CD14-positive monocyte (primary cell): ENCODE results near the gene PLAC1. TPM values are rescaled to one million over a fixed set of nuclear protein-coding genes. Genes with fewer than 3 reads are reported as not detected.

ENCODE experiments used
- DNase-seq, 3 donors: peaks; one replicate each; pipeline ENCODE4 v3.0.0-alpha.2; 2011 to 2022
- H2AFZ ChIP-seq: 2 replicates; pipeline ENCODE4 v1.6.0; 2012; ENCODE audit warnings: mild to moderate bottlenecking, low read depth, low read length, inconsistent platforms; ENCODE audit not compliant: insufficient read depth, poor library complexity, severe bottlenecking
- H3K27ac ChIP-seq, 2 donors: 1 replicate in 1 of 2; 2 replicates in 1 of 2; pipeline ENCODE4 v1.5.1; 2012 to 2013; ENCODE audit warnings: low read length in 2 of 2, control low read depth in 1 of 2, inconsistent platforms in 1 of 2, low read depth in 1 of 2, mild to moderate bottlenecking in 1 of 2
- H3K27me3 ChIP-seq, 2 donors: one replicate each; pipeline versions ENCODE4 v1.6.0 to v1.6.1; 2011 to 2013; ENCODE audit warnings: low read length in 2 of 2; ENCODE audit not compliant: control insufficient read depth in 2 of 2, insufficient read depth in 2 of 2
- H3K36me3 ChIP-seq, 2 donors: replicated peaks in 1 of 2; 1 replicate in 1 of 2; 2 replicates in 1 of 2; pipeline versions ENCODE4 v1.5.1 to v1.6.1; 2012 to 2013; ENCODE audit warnings: low read length in 2 of 2, control low read depth in 1 of 2, inconsistent platforms in 1 of 2, mild to moderate bottlenecking in 1 of 2; ENCODE audit not compliant: insufficient read depth in 2 of 2, control insufficient read depth in 1 of 2
- H3K4me1 ChIP-seq, 2 donors: 1 replicate in 1 of 2; 2 replicates in 1 of 2; pipeline versions ENCODE4 v1.5.1 to v1.6.1; 2012 to 2013; ENCODE audit warnings: low read length in 2 of 2, control low read depth in 1 of 2, inconsistent platforms in 1 of 2, mild to moderate bottlenecking in 1 of 2, moderate library complexity in 1 of 2; ENCODE audit not compliant: insufficient read depth in 2 of 2, control insufficient read depth in 1 of 2
- H3K4me2 ChIP-seq: replicated peaks from 2 replicates; pipeline ENCODE3; 2012; ENCODE audit warnings: low read length, moderate library complexity, mild to moderate bottlenecking; ENCODE audit not compliant: poor library complexity, severe bottlenecking; ENCODE audit errors: extremely low read depth
- H3K4me3 ChIP-seq, 3 experiments: fragments of 200-600 bp in 1 of 3; sonication (generic) in 1 of 3; replicated peaks in 1 of 3; 1 replicate in 2 of 3; 2 replicates in 1 of 3; pipeline ENCODE4 v1.5.1; 2011 to 2013; ENCODE audit warnings: low read length in 3 of 3, mild to moderate bottlenecking in 3 of 3, control low read depth in 2 of 3, low read depth in 2 of 3, inconsistent platforms in 1 of 3, moderate library complexity in 1 of 3
- H3K79me2 ChIP-seq: 2 replicates; pipeline ENCODE4 v1.6.0; 2012; ENCODE audit warnings: mild to moderate bottlenecking, control low read depth, inconsistent platforms, low read length, moderate library complexity; ENCODE audit not compliant: insufficient read depth
- H3K9ac ChIP-seq: 2 replicates; pipeline ENCODE4 v1.6.0; 2017; ENCODE audit warnings: low read length, mild to moderate bottlenecking; ENCODE audit not compliant: insufficient read depth, poor library complexity, severe bottlenecking
- H3K9me3 ChIP-seq, 2 donors: replicated peaks in 1 of 2; 1 replicate in 1 of 2; 2 replicates in 1 of 2; pipeline versions ENCODE4 v1.5.1 to v1.6.1; 2012 to 2013; ENCODE audit warnings: low read length in 2 of 2, control low read depth in 1 of 2; ENCODE audit not compliant: control insufficient read depth in 1 of 2, insufficient read depth in 1 of 2
- H4K20me1 ChIP-seq: 2 replicates; pipeline ENCODE4 v1.6.0; 2012; ENCODE audit warnings: mild to moderate bottlenecking, low read length, control low read depth, moderate library complexity; ENCODE audit not compliant: insufficient read depth
- H3K27ac Mint-ChIP-seq, 7 donors: one replicate each; pipeline ENCODE4 v1.8.0; 2020; ENCODE audit warnings: mild to moderate bottlenecking in 7 of 7, mixed read lengths in 7 of 7, moderate library complexity in 6 of 7, inconsistent platforms in 2 of 7
- H3K27me3 Mint-ChIP-seq, 3 donors: one replicate each; pipeline ENCODE4 v1.8.0; 2021 to 2022; ENCODE audit warnings: low read depth in 3 of 3, mild to moderate bottlenecking in 3 of 3, mixed read lengths in 3 of 3, moderate library complexity in 3 of 3, inconsistent platforms in 1 of 3
- H3K36me3 Mint-ChIP-seq, 2 donors: one replicate each; pipeline ENCODE4 v1.8.0; 2020; ENCODE audit warnings: mixed read lengths in 2 of 2, inconsistent platforms in 1 of 2, mild to moderate bottlenecking in 1 of 2
- H3K4me1 Mint-ChIP-seq: one replicate; pipeline ENCODE4 v1.8.0; 2020; ENCODE audit warnings: mild to moderate bottlenecking, mixed read lengths
- H3K4me3 Mint-ChIP-seq, 2 donors: one replicate each; pipeline ENCODE4 v1.8.0; 2020; ENCODE audit warnings: mild to moderate bottlenecking in 2 of 2, mixed read lengths in 2 of 2, moderate library complexity in 1 of 2
- H3K9me3 Mint-ChIP-seq, 7 donors: one replicate each; pipeline ENCODE4 v1.8.0; 2020 to 2022; ENCODE audit warnings: mixed read lengths in 7 of 7, mild to moderate bottlenecking in 6 of 7, moderate library complexity in 6 of 7, inconsistent platforms in 2 of 7
- CTCF ChIP-seq: fragments of 200-600 bp; IDR thresholded peaks from one replicate; pipeline ENCODE4 v1.8.0; 2022; ENCODE audit warnings: antibody characterized with exemption, mild to moderate bottlenecking
- WGBS: methylation state at CpG from one replicate; pipeline ENCODE4 v1.1.5; 2013; ENCODE audit warnings: missing lambda C conversion rate; ENCODE audit not compliant: insufficient coverage; 5-methylcytosine and 5-hydroxymethylcytosine counted together
- intact Hi-C, 2 donors: fragments of 100-400 bp; cut with micrococcal nuclease; formaldehyde crosslinking; loops; one replicate each; pipeline versions ENCODE4 v1.15.0 to v1.15.1; 2023
- polyA plus RNA-seq, 3 donors: library from polyadenylated mRNA; depleted of rRNA in 1 of 3; unstranded in 2 of 3; stranded (reverse) in 1 of 3; fragments of 300-500 nt in 2 of 3; fragments of >200 nt in 1 of 3; fragmentation: Illumina TruSeq in 2 of 3; gene quantifications; 1 replicate in 2 of 3; 2 replicates in 1 of 3; pipeline ENCODE4 v1.2.3, GENCODE V29; 2012 to 2021

PLAC1 gene
- polyA plus RNA-seq, 3 donors, result not detected

- TF ChIP-seq CTCF, result no peak
- H2AFZ ChIP-seq, result no peak overlapping the region
- no peaks in the 10 kb centered on the region for H3K79me2 ChIP-seq
- no peaks in the 10 kb centered on the region for H3K9me3 ChIP-seq
- Mint-ChIP-seq H3K27ac (no peak overlapping the region), H3K9me3 (peaks cover 0 to 9% (median 0%) of the 10 kb centered on the region in 7 donors), H3K4me1 (peaks cover 20% of the 10 kb centered on the region), H3K4me3 (no peak overlapping the region), H3K27me3 (peaks cover 0 to 6% (median 0%) of the 10 kb centered on the region in 3 donors), H3K36me3 (no peaks in the 10 kb centered on the region)
- H3K27ac ChIP-seq, result no peak overlapping the region
- no peak overlapping the region for H3K9ac ChIP-seq
- H3K4me2 ChIP-seq, result no peak overlapping the region
- peaks cover 3 to 6% of the 10 kb centered on the region in 2 donors for H3K4me1 ChIP-seq
- WGBS, result no CpG with 5 or more reads among the region's 2 CpGs
- H3K27me3 ChIP-seq, result no peaks in the 10 kb centered on the region
- H3K4me3 ChIP-seq, result no peak overlapping the region
- no peak for DNase-seq
- no peaks in the 10 kb centered on the region for H4K20me1 ChIP-seq
- intact Hi-C loops, result no loop called here
- H3K36me3 ChIP-seq, result no peaks in the 10 kb centered on the region
Measured at GRCh38 chrX:134693644-134694043, 35.4 kb upstream of the PLAC1 start.

GRCh38 chrX:134692990-134693389, 34.7 kb upstream of the PLAC1 start:
- H3K27ac ChIP-seq, result no peak overlapping the region
- DNase-seq, result no peak
- H4K20me1 ChIP-seq, result no peaks in the 10 kb centered on the region
- intact Hi-C loops, result no loop called here
- H3K4me1 Mint-ChIP-seq, result peaks cover 20% of the 10 kb centered on the region
- H3K27ac Mint-ChIP-seq, result no peak overlapping the region
- H2AFZ ChIP-seq, result no peak overlapping the region
- H3K9ac ChIP-seq, result no peak overlapping the region
- no peaks in the 10 kb centered on the region for H3K79me2 ChIP-seq
- H3K4me3 Mint-ChIP-seq, result no peak overlapping the region
- no peaks in the 10 kb centered on the region for H3K27me3 ChIP-seq
- TF ChIP-seq CTCF, result no peak
- H3K36me3 ChIP-seq, result no peaks in the 10 kb centered on the region
- peaks cover 3 to 6% of the 10 kb centered on the region in 2 donors for H3K4me1 ChIP-seq
- no peaks in the 10 kb centered on the region for H3K9me3 ChIP-seq
- H3K4me3 ChIP-seq, result no peak overlapping the region
- H3K4me2 ChIP-seq, result no peak overlapping the region
- no peaks in the 10 kb centered on the region for H3K36me3 Mint-ChIP-seq
- no CpG with 5 or more reads among the region's 1 CpG for WGBS
- H3K9me3 Mint-ChIP-seq, result peaks cover 0 to 9% (median 0%) of the 10 kb centered on the region in 7 donors
- H3K27me3 Mint-ChIP-seq, result peaks cover 0 to 6% (median 0%) of the 10 kb centered on the region in 3 donors
